Dendritic cell treated with granulocyte-macrophage colony-stimulating factor and Interleukin-4, amounts not matched to agents 40 ng/mL and 50 ng/mL, for 4 days (primary cell): ENCODE results near the gene AZGP1.
A peak's percentile ranks its signal among the peaks of the same experiment; 100 is the strongest.

ENCODE experiments used
- H3K27ac Mint-ChIP-seq: one replicate; pipeline ENCODE4 v1.8.0; 2022; ENCODE audit warnings: mild to moderate bottlenecking, mixed read lengths
- H3K27me3 Mint-ChIP-seq: one replicate; pipeline ENCODE4 v1.8.0; 2022; ENCODE audit warnings: mild to moderate bottlenecking, mixed read lengths
- H3K36me3 Mint-ChIP-seq: one replicate; pipeline ENCODE4 v1.8.0; 2022; ENCODE audit warnings: low read depth, mixed read lengths
- H3K4me1 Mint-ChIP-seq: one replicate; pipeline ENCODE4 v1.8.0; 2022; ENCODE audit warnings: low read depth, mixed read lengths
- H3K4me3 Mint-ChIP-seq: one replicate; pipeline ENCODE4 v1.8.0; 2022; ENCODE audit warnings: mild to moderate bottlenecking, moderate library complexity, mixed read lengths
- H3K9me3 Mint-ChIP-seq: one replicate; pipeline ENCODE4 v1.8.0; 2022; ENCODE audit warnings: mixed read lengths
- intact Hi-C: fragments of 100-400 bp; cut with micrococcal nuclease; formaldehyde crosslinking; loops from one replicate; pipeline ENCODE4 v1.15.0; 2022

Gene AZGP1

DNA sequence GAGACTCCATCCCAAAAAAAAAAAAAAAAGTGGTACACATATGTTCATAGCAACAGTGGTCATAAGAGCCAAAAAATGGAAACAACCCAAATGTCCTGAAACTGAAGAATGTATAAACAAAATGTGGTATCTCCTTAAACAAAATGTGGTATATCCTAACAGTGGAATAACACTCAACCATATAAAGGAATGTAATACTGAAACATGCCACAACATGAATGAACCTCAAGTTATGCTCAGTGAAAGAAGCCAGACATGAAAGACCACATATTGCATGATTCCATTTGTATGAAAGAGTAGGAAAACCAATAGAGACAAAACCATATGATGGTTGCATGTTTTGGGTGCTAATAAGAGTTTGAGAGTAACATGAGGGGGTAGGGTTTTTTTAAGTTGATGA is 49.5 kb downstream of the AZGP1 start:
- no peak overlapping the region for H3K4me3 Mint-ChIP-seq
- H3K4me1 Mint-ChIP-seq: peaks cover 17% of the 10 kb centered on the region
- H3K27me3 Mint-ChIP-seq: peaks cover 45% of the 10 kb centered on the region
- H3K36me3 Mint-ChIP-seq: peaks cover 9% of the 10 kb centered on the region
- H3K9me3 Mint-ChIP-seq: no peaks in the 10 kb centered on the region
- intact Hi-C loops: no loop called here
- no peak overlapping the region for H3K27ac Mint-ChIP-seq

DNA sequence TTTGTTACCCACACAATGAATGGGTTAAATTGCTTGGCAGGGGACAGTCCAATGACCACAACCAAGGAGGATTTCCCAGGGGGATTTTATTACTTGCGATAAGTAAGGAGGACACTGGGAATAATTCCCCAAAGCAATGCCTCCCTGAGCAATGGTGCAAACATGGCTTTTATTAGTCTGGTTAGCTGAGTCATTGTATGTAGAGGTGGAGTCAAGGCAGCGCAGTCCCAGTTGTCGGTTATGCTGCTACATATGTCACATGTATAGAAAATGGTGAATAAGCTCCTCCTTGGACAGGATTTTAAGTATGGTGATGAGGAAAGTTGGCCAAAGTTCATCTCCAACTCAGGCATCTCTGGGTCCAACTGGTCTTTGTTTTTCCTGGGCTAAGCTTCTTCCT is 52.6 kb downstream of the AZGP1 start:
- Mint-ChIP-seq H3K4me3 (no peak overlapping the region), H3K4me1 (peaks cover 4% of the 10 kb centered on the region), H3K27ac (no peak overlapping the region), H3K36me3 (peaks cover 27% of the 10 kb centered on the region), H3K9me3 (no peaks in the 10 kb centered on the region), H3K27me3 (peaks cover 33% of the 10 kb centered on the region)
- intact Hi-C loops: no loop called here

DNA sequence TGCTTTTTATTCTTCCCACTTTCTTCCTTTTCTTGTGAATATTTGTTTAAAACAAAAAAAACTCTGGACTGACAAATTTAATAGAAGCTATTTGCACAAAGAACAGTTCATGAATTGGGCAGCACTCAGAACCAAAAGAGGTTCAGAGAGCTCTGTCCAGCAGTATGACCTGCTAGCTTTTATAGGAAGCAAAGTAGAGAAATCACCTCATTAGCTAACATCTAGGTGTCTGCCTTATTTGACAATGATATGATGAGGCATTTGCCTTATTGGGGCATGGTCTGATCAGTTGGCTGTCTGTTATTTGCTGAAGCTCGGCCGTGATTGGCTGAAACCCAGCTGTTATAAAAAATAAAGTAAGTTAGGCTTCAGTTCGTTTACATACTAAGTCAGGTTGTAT is 55.7 kb downstream of the AZGP1 start:
- H3K9me3 Mint-ChIP-seq: no peaks in the 10 kb centered on the region
- H3K4me1 Mint-ChIP-seq: peaks cover 23% of the 10 kb centered on the region
- peak overlapping the region; percentile 88 for H3K4me3 Mint-ChIP-seq
- peaks cover 9% of the 10 kb centered on the region for H3K27me3 Mint-ChIP-seq
- intact Hi-C loops: no loop called here
- peaks cover 55% of the 10 kb centered on the region for H3K36me3 Mint-ChIP-seq
- H3K27ac Mint-ChIP-seq: peak overlapping the region; percentile 93

DNA sequence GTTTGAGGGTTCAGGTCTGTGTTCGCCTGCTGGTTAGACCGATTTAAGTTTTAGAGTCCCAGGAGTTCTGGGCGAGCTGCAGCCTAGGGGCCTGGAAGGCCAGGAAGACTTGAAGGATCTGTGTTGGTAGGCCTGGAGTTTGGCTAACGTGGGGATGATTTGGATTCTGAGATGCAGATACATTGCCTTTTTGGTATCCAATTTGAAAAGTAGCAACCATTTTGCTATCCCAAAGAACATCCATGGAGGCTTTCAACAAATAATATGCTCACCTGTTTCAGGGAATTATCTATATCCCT is 56.1 kb downstream of the AZGP1 start:
- intact Hi-C loops: loop anchor here (10.0 kb wide), 1 partner anchor 135 kb away; no protein-coding TSS in a partner anchor
- Mint-ChIP-seq H3K36me3 (peaks cover 59% of the 10 kb centered on the region), H3K4me3 (peak overlapping the region; percentile 88), H3K9me3 (no peaks in the 10 kb centered on the region), H3K27me3 (peaks cover 9% of the 10 kb centered on the region), H3K27ac (peak overlapping the region; percentile 93), H3K4me1 (peaks cover 24% of the 10 kb centered on the region)

DNA sequence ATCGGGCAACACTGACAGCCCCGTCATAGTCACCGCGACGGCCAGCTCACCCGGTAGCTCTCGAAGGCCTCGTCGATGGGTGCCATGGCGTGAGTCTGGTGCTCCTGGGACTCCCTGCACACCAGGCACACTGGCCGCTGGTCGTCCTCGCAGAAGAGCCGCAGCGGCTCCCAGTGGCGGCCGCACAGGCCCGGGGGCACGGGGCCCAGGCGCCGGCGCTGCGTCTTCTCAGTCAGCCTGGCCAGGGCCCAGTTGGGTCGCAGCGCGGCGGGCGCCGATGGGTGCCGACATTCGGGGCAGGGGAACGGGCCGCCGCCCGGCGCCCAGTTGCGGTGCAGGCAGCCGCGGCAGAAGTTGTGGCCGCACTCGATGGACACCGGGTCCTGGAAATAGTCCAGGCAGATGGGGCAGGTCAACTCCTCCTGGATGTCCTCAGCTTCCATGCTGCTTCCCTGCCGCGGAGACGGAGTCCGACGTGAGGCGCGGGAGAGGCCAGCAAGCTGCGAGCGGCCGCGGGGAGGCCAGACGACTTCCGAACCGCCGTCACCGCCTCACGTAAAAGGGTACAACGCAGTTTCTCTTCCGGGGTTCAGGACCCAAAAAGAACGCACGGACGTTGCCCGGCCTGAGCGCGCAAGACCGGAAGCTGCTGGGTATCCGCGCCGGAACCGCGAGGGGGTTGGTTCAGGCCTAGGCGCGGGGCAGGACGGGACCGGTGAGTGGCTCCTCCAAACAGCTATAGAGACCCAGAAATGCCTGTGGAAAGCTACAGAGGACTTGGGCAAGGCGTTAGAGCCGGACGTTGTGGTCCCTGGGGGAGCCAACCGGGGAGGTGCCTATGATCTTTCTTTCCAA is 56.6 kb downstream of the AZGP1 start, which contains the start of gene TRIM4:
TSS of gene TRIM4 (minus strand) at position 572 of the 855 bp plus-strand sequence. CDS start at position 443, 129 bp downstream.
- Mint-ChIP-seq H3K4me1 (peaks cover 29% of the 10 kb centered on the region), H3K27me3 (peaks cover 8% of the 10 kb centered on the region), H3K36me3 (peaks cover 64% of the 10 kb centered on the region), H3K4me3 (peak within 1 kb of the TSS; percentile 88), H3K9me3 (no peaks in the 10 kb centered on the region), H3K27ac (peak within 1 kb of the TSS; percentile 93)
- intact Hi-C loops: loop anchor here (10.0 kb wide), 1 partner anchor 136 kb away; no protein-coding TSS in a partner anchor
